ENCODE results near the gene CORO2B. TPM values are rescaled to one million over a fixed set of nuclear protein-coding genes. Genes with fewer than 3 reads are reported as not detected.

Gene CORO2B
- total and polyA plus RNA-seq, 10 donors = 0.93 to 8.8 (median 3.6) TPM

- peak; percentile 79 for DNase-seq
- peaks cover 0 to 8% (median 0%) of the 10 kb centered on the region in 8 donors for H3K9me3 ChIP-seq
- intact Hi-C loops (cut with DNase I; ENCODE audit: low total_unique reads) = no loop called here
- peaks cover 0 to 21% (median 6%) of the 10 kb centered on the region in 6 donors for H3K4me1 ChIP-seq
- H3K4me3 ChIP-seq = no peak overlapping the region
- no peaks in the 10 kb centered on the region for H3K27me3 ChIP-seq (replicated peaks in 1 of 7)
- H3K27ac ChIP-seq = peak overlapping the region in 6 of 8 donors; percentile 33 to 67 (median 48)
- TF ChIP-seq CTCF (IDR thresholded peaks at IDR 0.05 in 8 of 11, conservative IDR thresholded peaks at IDR 0.05 in 3 of 11) (no peak), POLR2AphosphoS5 (IDR thresholded peaks at IDR 0.05) (peak; percentile 72 to 81 (median 80))
- no peaks in the 10 kb centered on the region for H3K36me3 ChIP-seq
- WGBS, 5 donors = 55 to 84% (median 73%) methylated on average over 8 of the region's 8 CpGs
Measured at GRCh38 chr15:68608206-68608843, 29.5 kb downstream of the CORO2B start.

GRCh38 chr15:68608844-68609232, 30.0 kb downstream of the CORO2B start:
- TF ChIP-seq POLR2AphosphoS5 (IDR thresholded peaks at IDR 0.05) (no peak), CTCF (IDR thresholded peaks at IDR 0.05 in 8 of 11, conservative IDR thresholded peaks at IDR 0.05 in 3 of 11) (no peak), POLR2A (IDR thresholded peaks at IDR 0.05) (no peak)
- H3K27ac ChIP-seq = peak overlapping the region in 4 of 8 donors; percentile 32 to 67 (median 44)
- intact Hi-C loops (cut with DNase I; ENCODE audit: low total_unique reads) = no loop called here
- H3K4me3 ChIP-seq = no peak overlapping the region
- WGBS, 5 donors = 66 to 81% (median 79%) methylated on average over 4 of the region's 4 CpGs
- DNase-seq = no peak
- H3K27me3 ChIP-seq (replicated peaks in 1 of 7) = no peaks in the 10 kb centered on the region
- peaks cover 0 to 22% (median 6%) of the 10 kb centered on the region in 6 donors for H3K4me1 ChIP-seq
- peaks cover 0 to 8% (median 0%) of the 10 kb centered on the region in 8 donors for H3K9me3 ChIP-seq
- H3K36me3 ChIP-seq = no peaks in the 10 kb centered on the region

- Histone ChIP-seq H3K36me3 (no peaks in the 10 kb centered on the region), H3K9me3 (peaks cover 0 to 8% (median 0%) of the 10 kb centered on the region in 8 donors), H3K27ac (peak overlapping the region in 2 of 8 donors; percentile 33 to 67), H3K27me3 (replicated peaks in 1 of 7) (no peaks in the 10 kb centered on the region), H3K4me1 (peaks cover 0 to 28% (median 11%) of the 10 kb centered on the region in 6 donors), H3K4me3 (no peak overlapping the region)
- WGBS, 5 donors = 79 to 94% (median 86%) methylated on average over 6 to 7 of the region's 7 CpGs
- TF ChIP-seq POLR2AphosphoS5 (IDR thresholded peaks at IDR 0.05) = no peak
- DNase-seq = no peak
- intact Hi-C loops (cut with DNase I; ENCODE audit: low total_unique reads) = no loop called here
Measured at GRCh38 chr15:68609629-68610028, 30.8 kb downstream of the CORO2B start.

- Histone ChIP-seq H3K4me1 (peaks cover 0 to 27% (median 10%) of the 10 kb centered on the region in 6 donors), H3K36me3 (no peaks in the 10 kb centered on the region), H3K4me3 (no peak overlapping the region), H3K27ac (no peak overlapping the region), H3K27me3 (replicated peaks in 1 of 7) (no peaks in the 10 kb centered on the region), H3K9me3 (peaks cover 0 to 8% (median 0%) of the 10 kb centered on the region in 8 donors)
- TF ChIP-seq CTCF (IDR thresholded peaks at IDR 0.05 in 8 of 11, conservative IDR thresholded peaks at IDR 0.05 in 3 of 11) (no peak), POLR2AphosphoS5 (IDR thresholded peaks at IDR 0.05) (no peak), POLR2A (IDR thresholded peaks at IDR 0.05) (no peak)
- DNase-seq = no peak
- WGBS, 5 donors = 85 to 95% (median 90%) methylated on average over 8 of the region's 8 CpGs
- intact Hi-C loops (cut with DNase I; ENCODE audit: low total_unique reads) = no loop called here
Measured at GRCh38 chr15:68610825-68611224, 32.0 kb downstream of the CORO2B start.
